Glomerular visceral epithelial cell (primary cell): ENCODE results near the gene ZDHHC19.
"Not testable (repeated sequence)": the region's sequence is repeated elsewhere in the genome, so short reads cannot be mapped to it uniquely, and the experiment has no call there.

Experiments
- DNase-seq: peaks from one replicate; pipeline ENCODE4 v3.0.0-alpha.2; 2016; ENCODE audit errors: extremely low spot score

The ZDHHC19 gene

GRCh38 chr3:196205442-196206205 lies 5.6 kb downstream of the ZDHHC19 start:
- not testable (repeated sequence) for DNase-seq

DNA sequence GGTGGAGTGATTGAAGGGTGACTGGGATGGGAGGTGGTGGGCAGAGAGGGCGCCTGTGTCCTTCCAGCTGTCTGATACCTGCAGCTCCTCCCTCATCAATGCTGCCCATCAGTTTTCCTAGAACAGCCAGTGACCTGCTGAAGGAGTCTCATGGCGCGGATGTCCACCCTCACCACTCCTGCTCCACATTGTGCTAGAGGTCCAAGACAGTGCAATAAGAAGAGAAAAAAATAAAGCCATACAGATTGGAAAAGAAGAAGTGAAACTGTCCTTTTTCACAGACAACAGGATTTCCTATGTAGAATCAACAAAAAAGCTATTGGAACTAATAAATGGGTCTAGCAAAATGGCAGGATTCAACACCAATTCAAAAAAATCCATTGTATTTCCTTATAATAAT lies 7.4 kb downstream of the ZDHHC19 start:
- DNase-seq = no peak

GRCh38 chr3:196202516-196202970 lies 8.7 kb downstream of the ZDHHC19 start:
- no peak for DNase-seq

DNA sequence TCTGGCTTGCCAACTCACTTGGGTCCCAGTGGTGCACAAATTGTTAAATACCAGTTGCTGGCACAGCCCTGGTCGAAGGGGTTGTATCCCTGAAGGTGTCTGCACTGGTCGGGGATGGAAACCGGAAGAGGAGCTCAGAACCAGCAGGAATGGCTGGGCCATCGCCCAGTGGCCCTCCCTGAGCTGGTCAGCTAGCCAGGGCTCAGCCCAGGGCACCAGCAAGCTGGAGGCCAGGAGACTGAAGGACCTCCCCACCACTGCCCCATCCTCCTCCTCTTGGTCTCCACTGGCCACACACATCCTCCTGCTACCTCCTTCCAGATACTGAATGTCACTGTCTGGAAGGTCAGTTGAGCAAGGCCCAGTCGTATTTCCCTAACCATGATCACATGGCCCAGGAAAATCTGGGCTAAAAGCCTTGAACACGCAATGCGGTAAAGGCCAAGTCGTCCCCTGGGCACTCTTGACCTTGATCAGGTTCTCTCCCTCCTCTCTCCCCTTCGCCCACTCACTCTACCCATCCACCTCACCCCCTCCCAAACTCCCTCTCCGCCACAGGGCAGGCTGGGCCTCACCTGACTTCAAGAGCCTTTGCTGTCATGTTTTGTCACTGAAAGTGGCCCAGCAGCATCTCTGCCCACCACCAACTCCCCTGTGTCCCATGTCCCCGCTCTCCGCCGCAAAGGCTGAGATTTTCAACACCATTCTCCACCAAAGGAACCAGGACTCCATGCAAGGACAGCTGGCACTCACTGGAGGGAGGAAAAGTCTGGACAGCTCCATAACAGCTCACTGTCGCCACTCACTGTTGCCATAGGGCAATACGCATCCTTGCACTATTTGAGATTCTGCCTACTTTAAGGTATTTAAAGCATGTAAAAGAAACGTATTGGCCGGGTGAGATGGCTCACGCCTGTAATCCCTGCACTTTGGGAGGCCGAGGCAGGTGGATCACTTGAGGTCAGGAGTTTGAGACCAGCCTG lies 12.1 kb downstream of the ZDHHC19 start:
- no peak for DNase-seq

DNA sequence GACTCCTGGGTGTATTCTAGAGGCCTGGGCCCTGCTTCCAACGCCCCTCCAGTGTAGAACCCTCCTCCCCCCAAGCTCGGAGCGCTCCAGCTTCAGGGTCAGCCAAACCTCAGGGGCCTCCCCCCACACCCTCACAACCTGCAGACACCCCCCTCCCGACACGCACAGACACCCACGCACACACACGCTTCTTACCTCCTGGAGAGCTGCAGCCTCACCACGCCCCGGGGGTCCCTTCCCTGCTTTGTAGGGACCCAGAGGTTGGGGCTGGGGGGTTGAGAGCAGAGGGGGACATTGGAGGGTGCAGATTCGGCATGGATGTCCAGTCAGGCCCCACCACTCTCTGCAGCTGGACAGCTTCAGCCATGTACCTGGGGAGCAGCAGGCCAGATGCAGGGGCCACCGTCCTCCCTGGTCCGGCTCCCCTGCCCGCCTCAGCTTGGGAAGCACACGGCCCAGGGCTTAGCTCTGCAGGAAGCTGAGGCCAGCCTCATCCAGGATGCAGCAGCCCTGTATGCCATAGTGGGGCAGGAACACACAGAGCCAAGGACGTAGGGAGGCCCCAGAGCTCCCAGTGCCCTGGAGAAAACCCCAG lies 13.0 kb downstream of the ZDHHC19 start:
- DNase-seq = no peak

GRCh38 chr3:196197524-196197923 lies 13.7 kb downstream of the ZDHHC19 start:
- no peak for DNase-seq

- DNase-seq = no peak
Measured at GRCh38 chr3:196195664-196196265, 15.4 kb downstream of the ZDHHC19 start.

GRCh38 chr3:196194542-196194915 lies 16.7 kb downstream of the ZDHHC19 start:
- no peak for DNase-seq

DNA sequence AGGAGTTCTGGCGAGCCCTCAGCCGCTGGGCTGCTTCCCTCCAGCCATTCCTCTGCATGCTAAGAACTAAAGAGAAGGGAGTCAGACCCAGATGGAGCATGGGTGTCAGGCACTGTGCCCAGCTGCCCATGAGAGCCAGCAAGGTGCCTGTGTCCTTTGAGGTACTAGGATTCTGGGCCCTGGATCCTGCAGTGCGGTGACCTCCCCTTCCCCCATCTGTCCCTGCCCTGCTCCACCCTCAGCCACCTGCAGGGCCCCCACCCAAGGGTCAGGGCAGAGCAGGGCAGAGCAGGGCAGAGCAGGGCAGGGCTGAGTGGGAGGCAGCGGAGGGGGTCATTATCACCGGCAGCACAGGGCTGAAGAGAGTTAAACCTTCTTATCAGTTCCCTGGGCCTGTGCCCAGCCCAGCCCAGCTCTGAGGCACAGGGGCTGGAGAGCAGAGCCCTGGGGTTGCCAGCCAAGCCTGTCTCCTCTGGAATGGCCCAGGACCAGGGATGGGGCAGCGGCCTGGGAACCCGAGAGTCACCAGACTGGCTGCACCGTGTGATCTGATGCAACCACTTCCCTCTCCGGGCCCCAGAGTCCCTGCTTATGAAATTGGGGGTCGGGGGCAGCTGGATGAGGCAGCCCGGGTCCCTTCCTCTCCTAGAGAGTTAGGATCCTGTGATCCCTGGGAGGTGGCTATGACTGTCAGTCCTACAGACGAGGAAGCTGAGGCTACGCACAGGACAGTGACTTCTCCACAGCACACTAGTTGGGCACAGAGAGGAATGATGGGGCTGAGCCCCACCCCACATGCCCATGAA lies 17.3 kb downstream of the ZDHHC19 start:
- DNase-seq = no peak

GRCh38 chr3:196193133-196193735 lies 18.0 kb downstream of the ZDHHC19 start:
- no peak for DNase-seq

- no peak for DNase-seq
Measured at GRCh38 chr3:196192524-196193051, 18.6 kb downstream of the ZDHHC19 start.

- no peak for DNase-seq
Measured at GRCh38 chr3:196192036-196192523, 19.1 kb downstream of the ZDHHC19 start.

GRCh38 chr3:196189566-196190347 lies 21.4 kb downstream of the ZDHHC19 start:
- DNase-seq = no peak

GRCh38 chr3:196186651-196187573 lies 24.3 kb downstream of the ZDHHC19 start:
- DNase-seq = no peak

GRCh38 chr3:196184881-196185280 lies 26.3 kb downstream of the ZDHHC19 start:
- DNase-seq = no peak

DNA sequence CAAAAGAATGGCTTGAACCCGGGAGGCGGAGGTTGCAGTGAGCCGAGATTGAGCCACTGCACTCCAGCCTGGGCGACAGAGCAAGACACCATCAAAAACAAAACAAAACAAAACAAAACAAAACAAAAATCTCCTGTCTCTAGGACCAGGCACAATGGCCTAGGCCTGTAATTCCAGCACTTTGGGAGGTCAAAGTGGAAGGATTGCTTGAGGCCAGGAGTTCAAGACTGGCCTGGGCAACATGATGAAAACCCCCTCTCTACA lies 27.1 kb downstream of the ZDHHC19 start:
- not testable (repeated sequence) for DNase-seq

DNA sequence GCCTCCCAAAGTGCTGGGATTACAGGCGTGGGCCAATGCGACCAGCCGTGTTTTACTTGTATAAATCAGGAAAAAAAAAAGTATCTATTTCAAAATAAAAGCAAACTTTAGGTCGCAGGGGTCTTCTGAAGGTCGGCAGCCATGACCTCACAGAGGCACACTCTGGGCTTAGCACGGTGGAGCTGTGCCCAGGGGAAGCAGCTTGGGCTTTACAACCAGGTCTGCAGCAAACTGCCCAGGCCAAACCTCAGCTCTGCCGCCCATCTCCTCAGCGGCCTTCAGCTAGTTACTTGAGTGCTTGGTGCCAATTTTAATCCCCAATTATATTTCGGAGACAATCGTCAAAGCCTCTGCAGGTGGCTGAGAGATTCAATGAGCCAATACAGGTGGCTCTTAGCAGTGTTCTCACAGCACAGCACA lies 30.1 kb downstream of the ZDHHC19 start:
- DNase-seq = no peak

- no peak for DNase-seq
Measured at GRCh38 chr3:196180346-196180745, 30.9 kb downstream of the ZDHHC19 start.
